ENCODE measurements around the gene FBP2. TPM values are rescaled to one million over a fixed set of nuclear protein-coding genes. Genes with fewer than 3 reads are reported as not detected.
"Not testable (repeated sequence)": the region's sequence is repeated elsewhere in the genome, so short reads cannot be mapped to it uniquely, and the experiment has no call there.

Gene FBP2
- total RNA-seq, 4 donors from 2014 or later, result not detected

- Histone ChIP-seq H3K4me1 (no peaks in the 10 kb centered on the region), H3K27me3 (no peaks in the 10 kb centered on the region), H3K9me3 (no peaks in the 10 kb centered on the region), H3K27ac (no peak overlapping the region), H3K4me3 (no peak overlapping the region), H3K36me3 (no peaks in the 10 kb centered on the region)
- no peak for TF ChIP-seq POLR2A (IDR thresholded peaks at IDR 0.05)
- no peak for TF ChIP-seq CTCF (IDR thresholded peaks at IDR 0.05)
- TF ChIP-seq EP300 (IDR thresholded peaks at IDR 0.05), result no peak
- no peak for DNase-seq (ENCODE audit: low spot score in 2 of 2)
- 92 to 95% methylated on average over 21 to 29 of the region's 29 CpGs for WGBS, 2 donors
Measured at GRCh38 chr9:94553029-94553938, 40.3 kb downstream of the FBP2 start.

GRCh38 chr9:94545940-94546339 lies 47.7 kb downstream of the FBP2 start:
- H3K27ac ChIP-seq, result no peak overlapping the region
- no peak for TF ChIP-seq EP300 (IDR thresholded peaks at IDR 0.05)
- TF ChIP-seq POLR2A (IDR thresholded peaks at IDR 0.05), result no peak
- TF ChIP-seq CTCF (IDR thresholded peaks at IDR 0.05), result no peak
- no peaks in the 10 kb centered on the region for H3K36me3 ChIP-seq
- H3K9me3 ChIP-seq, result no peaks in the 10 kb centered on the region
- H3K4me3 ChIP-seq, result no peak overlapping the region
- no peaks in the 10 kb centered on the region for H3K27me3 ChIP-seq
- H3K4me1 ChIP-seq, result no peaks in the 10 kb centered on the region
- DNase-seq (ENCODE audit: low spot score in 2 of 2), result no peak
- WGBS, 2 donors, result 27 to 34% methylated on average over 1 of the region's 1 CpG

GRCh38 chr9:94544335-94544734 lies 49.3 kb downstream of the FBP2 start:
- not testable (repeated sequence) for H3K9me3 ChIP-seq; H3K27ac ChIP-seq; H3K27me3 ChIP-seq; H3K4me1 ChIP-seq; H3K4me3 ChIP-seq; DNase-seq (ENCODE audit: low spot score in 2 of 2); H3K36me3 ChIP-seq
- WGBS, 2 donors, result 74 to 79% methylated on average over 5 of the region's 5 CpGs

DNA sequence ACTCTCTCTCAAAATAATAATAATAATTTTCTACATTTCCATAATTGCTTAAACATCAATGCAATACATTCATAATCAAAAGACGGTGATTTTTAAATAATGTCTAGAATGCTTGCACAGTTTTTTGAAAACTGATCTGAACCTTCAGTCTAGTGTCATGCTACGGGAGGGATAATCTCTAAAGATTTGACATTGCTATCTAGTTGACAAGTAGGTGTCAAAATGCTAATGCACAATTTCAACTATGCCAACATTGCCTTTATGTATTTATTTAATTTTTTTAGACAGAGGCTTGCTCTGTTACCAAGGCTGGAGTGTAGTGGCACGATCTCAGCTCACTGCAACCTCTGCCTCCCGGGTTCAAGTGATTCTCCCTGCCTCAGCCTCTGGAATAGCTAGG lies 54.7 kb downstream of the FBP2 start:
- WGBS, 2 donors, result 83 to 89% methylated on average over 4 of the region's 4 CpGs

DNA sequence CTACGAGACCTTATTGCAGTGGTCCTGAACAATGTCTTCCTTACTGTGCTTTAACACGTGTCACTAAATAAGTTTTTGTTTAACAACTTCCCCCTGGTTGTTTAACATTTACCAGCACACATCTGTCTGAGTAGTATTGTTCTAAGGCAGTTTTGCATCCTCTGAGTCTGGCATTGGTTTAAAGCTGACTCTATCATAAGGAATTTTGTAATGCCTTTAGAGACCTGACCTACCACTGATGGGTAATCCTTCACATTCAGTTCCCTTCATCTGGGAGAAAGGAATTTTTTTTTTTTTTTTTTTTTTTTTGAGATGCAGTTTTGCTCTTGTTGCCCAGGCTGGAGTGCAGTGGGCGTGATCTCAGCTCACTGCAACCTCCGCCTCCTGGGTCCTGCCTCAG lies 58.7 kb downstream of the FBP2 start:
- H3K27ac ChIP-seq, result no peak overlapping the region
- no peak overlapping the region for H3K4me3 ChIP-seq
- H3K9me3 ChIP-seq, result no peaks in the 10 kb centered on the region
- H3K27me3 ChIP-seq, result no peaks in the 10 kb centered on the region
- no peaks in the 10 kb centered on the region for H3K36me3 ChIP-seq
- H3K4me1 ChIP-seq, result no peaks in the 10 kb centered on the region
- 61 to 65% methylated on average over 4 of the region's 4 CpGs for WGBS, 2 donors
- DNase-seq (ENCODE audit: low spot score in 2 of 2), result no peak
- TF ChIP-seq POLR2A (IDR thresholded peaks at IDR 0.05) (no peak), EP300 (IDR thresholded peaks at IDR 0.05) (no peak), CTCF (IDR thresholded peaks at IDR 0.05) (no peak)

More for the DNA sequence above, 54.7 kb downstream of the FBP2 start:
- TF ChIP-seq CTCF (IDR thresholded peaks at IDR 0.05), result no peak
- Histone ChIP-seq H3K27ac (no peak overlapping the region), H3K36me3 (no peaks in the 10 kb centered on the region), H3K4me1 (no peaks in the 10 kb centered on the region), H3K27me3 (no peaks in the 10 kb centered on the region), H3K4me3 (no peak overlapping the region), H3K9me3 (no peaks in the 10 kb centered on the region)
- no peak for DNase-seq (ENCODE audit: low spot score in 2 of 2)
